ENCODE measurements around the gene ADRM1. TPM values are rescaled to one million over a fixed set of nuclear protein-coding genes. Genes with fewer than 3 reads are reported as not detected.

The ADRM1 gene
- total and polyA plus RNA-seq, 2 experiments from 2014 or later: 206 to 243 TPM

GRCh38 chr20:62277253-62277652, 25.5 kb upstream of the ADRM1 start:
- H3K4me2 ChIP-seq: no peak overlapping the region
- H2AFZ ChIP-seq: no peak overlapping the region
- no peaks in the 10 kb centered on the region for H3K9me3 Mint-ChIP-seq
- H3K4me3 Mint-ChIP-seq: no peak overlapping the region
- no peak overlapping the region for H3K27ac Mint-ChIP-seq
- ATAC-seq: no peak
- H3K36me3 ChIP-seq (ENCODE audit: insufficient read depth): peaks cover 11% of the 10 kb centered on the region; the same call in 1 of the 2 replicates
- H3K27me3 Mint-ChIP-seq (ENCODE audit: insufficient read depth, low read depth, poor library complexity): no peaks in the 10 kb centered on the region
- H3K4me3 ChIP-seq: no peak overlapping the region
- H3K27me3 ChIP-seq (ENCODE audit: insufficient read depth): no peaks in the 10 kb centered on the region
- TF ChIP-seq ZNF114 (CRISPR knock-in tag; IDR thresholded peaks at IDR 0.05): no peak
- TF ChIP-seq CREB1 (CRISPR knock-in tag; IDR thresholded peaks at IDR 0.05; ENCODE audit: low read depth): no peak
- TF ChIP-seq STAT1 (IDR thresholded peaks at IDR 0.05; ENCODE audit: unreplicated experiment): no peak
- no peaks in the 10 kb centered on the region; the same call in 2 of the 3 replicates for H3K4me1 Mint-ChIP-seq
- H3K79me2 ChIP-seq (replicated peaks; ENCODE audit: insufficient read depth): no peaks in the 10 kb centered on the region
- H3K4me1 ChIP-seq (ENCODE audit: insufficient read depth): no peaks in the 10 kb centered on the region
- H3K27ac ChIP-seq (ENCODE audit: low read depth): no peak overlapping the region
- H3F3A ChIP-seq (replicated peaks; ENCODE audit: low read depth): no peaks in the 10 kb centered on the region
- DNase-seq (ENCODE audit: low spot score): no peak
- no peaks in the 10 kb centered on the region; the same call in 1 of the 2 replicates for H4K20me1 ChIP-seq (replicated peaks; ENCODE audit: insufficient read depth)
- no peaks in the 10 kb centered on the region for H3K9me2 ChIP-seq (ENCODE audit: insufficient read depth)
- peaks cover 44% of the 10 kb centered on the region for H3K36me3 Mint-ChIP-seq (ENCODE audit: low read depth)

- DNase-seq (ENCODE audit: low spot score) (no peak), ATAC-seq (no peak)
- Histone ChIP-seq H3K27ac (ENCODE audit: low read depth) (no peak overlapping the region), H3K9me2 (ENCODE audit: insufficient read depth) (no peaks in the 10 kb centered on the region), H3K36me3 (ENCODE audit: insufficient read depth) (peaks cover 16% of the 10 kb centered on the region; the same call in 1 of the 2 replicates), H4K20me1 (replicated peaks; ENCODE audit: insufficient read depth) (no peaks in the 10 kb centered on the region; the same call in 1 of the 2 replicates), H3K4me3 (no peak overlapping the region), H3K4me2 (no peak overlapping the region), H3K27me3 (ENCODE audit: insufficient read depth) (no peaks in the 10 kb centered on the region), H3K4me1 (ENCODE audit: insufficient read depth) (no peaks in the 10 kb centered on the region), H3K79me2 (replicated peaks; ENCODE audit: insufficient read depth) (no peaks in the 10 kb centered on the region), H2AFZ (no peak overlapping the region), H3F3A (replicated peaks; ENCODE audit: low read depth) (0 out of 2 replicates have a peak, but pooled peaks cover 1% of the 10 kb centered on the region)
- no peaks in the 10 kb centered on the region for H3K9me3 Mint-ChIP-seq
- H3K27me3 Mint-ChIP-seq (ENCODE audit: insufficient read depth, low read depth, poor library complexity): no peaks in the 10 kb centered on the region
- H3K4me1 Mint-ChIP-seq: no peaks in the 10 kb centered on the region; the same call in 2 of the 3 replicates
- H3K4me3 Mint-ChIP-seq: no peak overlapping the region
- peaks cover 43% of the 10 kb centered on the region for H3K36me3 Mint-ChIP-seq (ENCODE audit: low read depth)
- H3K27ac Mint-ChIP-seq: no peak overlapping the region
- TF ChIP-seq CREB1 (CRISPR knock-in tag; IDR thresholded peaks at IDR 0.05; ENCODE audit: low read depth) (no peak), POLR2AphosphoS5 (IDR thresholded peaks at IDR 0.05; ENCODE audit: low read depth) (no peak), JUNB (IDR thresholded peaks at IDR 0.05; ENCODE audit: unreplicated experiment) (no peak), ZNF462 (CRISPR knock-in tag; IDR thresholded peaks at IDR 0.05) (no peak), EZH2 (IDR thresholded peaks at IDR 0.05; ENCODE audit: low read depth, unreplicated experiment) (no peak), CTCF (conservative IDR thresholded peaks at IDR 0.05; ENCODE audit: low read depth in 2 of 2) (no peak), ETS1 (IDR thresholded peaks at IDR 0.05) (no peak), ZNF114 (CRISPR knock-in tag; IDR thresholded peaks at IDR 0.05) (no peak), EZH2phosphoT487 (IDR thresholded peaks at IDR 0.05; ENCODE audit: unreplicated experiment) (no peak), NANOG (IDR thresholded peaks at IDR 0.05; ENCODE audit: borderline replicate concordance) (no peak), ZNF331 (CRISPR knock-in tag; IDR thresholded peaks at IDR 0.05; ENCODE audit: low read depth) (no peak)
Measured at GRCh38 chr20:62280303-62280702, 22.5 kb upstream of the ADRM1 start.

Data from GM23338 (cell line).